ENCODE results near the gene BTBD2.

The BTBD2 gene

DNA sequence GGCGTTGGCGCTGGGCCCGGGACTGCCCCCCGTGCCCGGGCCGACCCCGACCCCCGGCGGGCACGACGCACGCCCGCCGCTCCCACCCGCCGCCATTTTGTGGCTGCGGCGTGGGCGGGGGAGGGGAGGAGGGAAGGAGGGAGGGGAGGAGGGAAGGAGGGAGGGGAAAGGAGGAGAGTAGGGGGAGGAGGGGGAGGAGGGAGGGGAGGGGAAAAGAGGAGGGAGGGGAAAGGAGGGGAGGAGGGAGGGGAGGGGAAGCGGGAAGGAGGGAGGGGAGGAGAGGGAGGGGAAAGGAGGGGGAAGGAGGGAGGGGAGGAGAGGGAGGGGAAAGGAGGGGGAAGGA lies at the start of gene BTBD2:
BTBD2 (minus strand) TSS at position 107 of the 343 bp plus-strand sequence; CDS start at position 96, 11 bp downstream.
- no peaks in the 10 kb centered on the region for H3K9me3 ChIP-seq (ENCODE audit: control insufficient read depth, insufficient read depth, low read length)
- H3K9ac ChIP-seq (ENCODE audit: low read depth, low read length) = peak within 1 kb of the TSS; percentile 54
- H3K4me1 ChIP-seq (ENCODE audit: insufficient read depth, low read length) = no peaks in the 10 kb centered on the region
- H3K36me3 ChIP-seq (ENCODE audit: insufficient read depth, low read length) = no peaks in the 10 kb centered on the region

DNA sequence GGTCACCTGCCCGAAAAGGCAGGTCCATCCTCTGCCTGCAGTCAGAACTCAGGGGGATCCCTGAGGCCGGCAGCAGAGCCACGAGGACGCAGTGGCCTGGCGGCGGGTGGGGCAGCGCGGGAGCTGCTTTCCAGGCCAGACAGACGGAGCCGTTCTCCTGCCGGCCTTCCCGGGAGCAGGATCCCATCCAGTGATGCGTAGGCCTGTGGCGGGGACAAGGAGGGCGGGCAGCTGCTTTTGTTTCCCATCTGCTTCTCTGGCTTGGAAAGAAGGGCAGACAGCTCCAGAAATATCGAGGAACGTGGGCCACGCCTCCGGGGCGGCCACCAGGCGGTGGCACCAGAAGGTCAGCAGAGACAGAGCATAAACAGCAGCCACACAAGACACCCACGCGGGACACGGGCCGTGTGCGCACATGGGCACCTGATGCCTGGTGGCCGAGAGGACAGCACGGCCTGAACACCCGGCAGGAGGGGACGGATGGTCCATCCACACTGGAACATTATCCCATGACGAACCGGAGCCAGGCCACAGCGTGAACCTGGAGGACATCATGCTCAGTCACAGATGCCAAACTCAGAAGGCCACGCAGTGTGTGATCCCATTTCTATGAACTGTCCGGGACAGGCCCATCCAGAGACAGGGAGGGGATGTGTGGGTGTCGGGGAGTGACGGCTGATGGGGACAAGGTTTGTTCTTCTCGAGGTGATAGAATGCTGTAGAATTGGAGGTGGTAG lies 49.4 kb upstream of the BTBD2 start:
- Histone ChIP-seq H3K36me3 (ENCODE audit: insufficient read depth, low read length) (no peaks in the 10 kb centered on the region), H3K4me1 (ENCODE audit: insufficient read depth, low read length) (peaks cover 6% of the 10 kb centered on the region; the same call in 1 of the 2 replicates), H3K9ac (ENCODE audit: low read depth, low read length) (no peak overlapping the region), H3K9me3 (ENCODE audit: control insufficient read depth, insufficient read depth, low read length) (no peaks in the 10 kb centered on the region)

GRCh38 chr19:2064395-2064787 lies 48.9 kb upstream of the BTBD2 start:
- H3K9ac ChIP-seq (ENCODE audit: low read depth, low read length) = no peak overlapping the region
- no peaks in the 10 kb centered on the region for H3K36me3 ChIP-seq (ENCODE audit: insufficient read depth, low read length)
- peaks cover 11% of the 10 kb centered on the region; the same call in 1 of the 2 replicates for H3K4me1 ChIP-seq (ENCODE audit: insufficient read depth, low read length)
- no peaks in the 10 kb centered on the region for H3K9me3 ChIP-seq (ENCODE audit: control insufficient read depth, insufficient read depth, low read length)

DNA sequence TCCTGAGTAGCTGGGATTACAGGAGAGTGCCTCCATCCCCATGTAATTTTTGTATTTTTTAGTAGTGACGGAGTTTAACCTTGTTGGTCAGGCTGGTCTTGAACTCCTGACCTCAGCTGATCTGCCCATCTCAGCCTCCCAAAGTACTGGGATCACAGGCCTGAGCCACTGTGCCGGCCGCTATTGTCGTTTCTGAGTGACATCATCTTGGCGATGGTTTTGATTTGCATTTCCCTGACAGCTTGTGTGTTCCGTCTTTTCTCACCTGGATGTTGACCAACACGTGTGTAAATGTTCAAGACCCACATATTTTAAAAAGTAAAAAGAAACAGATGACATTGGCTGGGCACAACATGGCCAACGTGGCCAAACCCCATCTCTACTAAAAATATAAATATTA lies 48.3 kb upstream of the BTBD2 start:
- Histone ChIP-seq H3K9me3 (ENCODE audit: control insufficient read depth, insufficient read depth, low read length) (no peaks in the 10 kb centered on the region), H3K36me3 (ENCODE audit: insufficient read depth, low read length) (no peaks in the 10 kb centered on the region), H3K4me1 (ENCODE audit: insufficient read depth, low read length) (peaks cover 17% of the 10 kb centered on the region; the same call in 1 of the 2 replicates), H3K9ac (ENCODE audit: low read depth, low read length) (no peak overlapping the region)

- Histone ChIP-seq H3K36me3 (ENCODE audit: insufficient read depth, low read length) (no peaks in the 10 kb centered on the region), H3K9me3 (ENCODE audit: control insufficient read depth, insufficient read depth, low read length) (no peaks in the 10 kb centered on the region), H3K4me1 (ENCODE audit: insufficient read depth, low read length) (peaks cover 26% of the 10 kb centered on the region; the same call in 1 of the 2 replicates), H3K9ac (ENCODE audit: low read depth, low read length) (no peak overlapping the region)
Observed at GRCh38 chr19:2062770-2063169, 47.3 kb upstream of the BTBD2 start.

DNA sequence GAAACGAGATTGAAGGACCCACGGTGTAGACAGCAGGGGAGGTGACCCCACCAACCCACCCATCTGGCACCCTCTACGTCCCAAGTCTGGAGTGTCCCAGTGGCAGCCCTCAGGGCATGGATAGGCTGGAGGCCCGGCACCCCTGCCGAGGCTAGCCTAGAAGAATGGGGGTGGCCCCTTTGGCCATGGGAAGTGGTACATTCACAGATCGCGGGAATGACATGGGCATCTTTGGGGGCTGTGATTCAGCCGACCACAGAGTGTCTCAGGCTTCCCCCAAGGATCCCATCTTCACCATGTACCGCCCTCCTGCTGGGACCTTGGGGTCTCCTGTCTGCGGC lies 46.8 kb upstream of the BTBD2 start:
- H3K36me3 ChIP-seq (ENCODE audit: insufficient read depth, low read length) = no peaks in the 10 kb centered on the region
- peaks cover 26% of the 10 kb centered on the region; the same call in 1 of the 2 replicates for H3K4me1 ChIP-seq (ENCODE audit: insufficient read depth, low read length)
- peak overlapping the region; percentile 76 for H3K9ac ChIP-seq (ENCODE audit: low read depth, low read length)

DNA sequence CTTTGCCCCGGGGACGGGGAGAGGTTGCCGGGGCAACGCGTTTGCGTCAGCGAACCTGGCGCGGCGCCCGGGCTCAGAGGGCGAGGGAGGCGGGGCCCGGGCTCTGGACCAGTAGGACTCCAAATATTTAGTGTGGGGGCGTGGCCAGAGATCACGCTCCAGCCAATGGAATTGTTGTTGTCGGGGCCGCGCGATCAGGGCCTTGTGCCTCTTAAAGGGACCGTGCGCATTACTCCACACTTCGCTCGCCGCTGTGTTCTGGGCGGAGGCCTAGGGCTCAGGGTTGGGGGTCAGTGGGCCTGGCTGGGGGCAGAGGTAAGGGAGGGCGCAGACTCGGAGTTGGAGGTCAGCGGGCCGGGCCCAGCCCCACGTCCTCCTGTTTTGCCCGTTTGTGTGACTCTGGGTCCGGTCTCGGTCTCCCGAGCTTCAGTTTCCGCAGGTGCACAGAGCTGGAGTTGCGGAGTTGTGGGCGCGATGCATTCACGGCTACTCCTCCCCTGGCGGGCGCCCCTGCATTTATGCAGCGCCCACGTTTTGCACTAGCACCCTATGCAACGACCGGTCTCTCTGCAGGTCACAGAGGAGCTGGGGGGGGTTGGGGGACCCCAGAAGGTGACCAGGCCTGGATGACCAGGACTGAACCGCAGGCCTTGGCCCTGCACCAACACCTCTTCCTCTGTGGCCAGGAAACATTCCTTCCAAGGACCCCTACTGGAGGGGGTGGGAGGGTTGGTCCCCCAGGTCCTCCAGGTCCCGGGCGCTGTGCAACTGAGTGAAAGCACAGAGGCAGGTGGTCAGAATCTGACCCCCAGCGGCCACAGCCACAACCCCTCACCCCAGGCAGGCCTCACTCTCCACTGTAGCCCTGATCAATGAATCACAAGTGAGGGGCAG lies 46.2 kb upstream of the BTBD2 start:
- Histone ChIP-seq H3K36me3 (ENCODE audit: insufficient read depth, low read length) (no peaks in the 10 kb centered on the region), H3K9ac (ENCODE audit: low read depth, low read length) (peak overlapping the region; percentile 76), H3K4me1 (ENCODE audit: insufficient read depth, low read length) (peaks cover 28% of the 10 kb centered on the region; the same call in 1 of the 2 replicates)

More for the DNA sequence above, 46.8 kb upstream of the BTBD2 start:
- no peaks in the 10 kb centered on the region for H3K9me3 ChIP-seq (ENCODE audit: control insufficient read depth, insufficient read depth, low read length)

DNA sequence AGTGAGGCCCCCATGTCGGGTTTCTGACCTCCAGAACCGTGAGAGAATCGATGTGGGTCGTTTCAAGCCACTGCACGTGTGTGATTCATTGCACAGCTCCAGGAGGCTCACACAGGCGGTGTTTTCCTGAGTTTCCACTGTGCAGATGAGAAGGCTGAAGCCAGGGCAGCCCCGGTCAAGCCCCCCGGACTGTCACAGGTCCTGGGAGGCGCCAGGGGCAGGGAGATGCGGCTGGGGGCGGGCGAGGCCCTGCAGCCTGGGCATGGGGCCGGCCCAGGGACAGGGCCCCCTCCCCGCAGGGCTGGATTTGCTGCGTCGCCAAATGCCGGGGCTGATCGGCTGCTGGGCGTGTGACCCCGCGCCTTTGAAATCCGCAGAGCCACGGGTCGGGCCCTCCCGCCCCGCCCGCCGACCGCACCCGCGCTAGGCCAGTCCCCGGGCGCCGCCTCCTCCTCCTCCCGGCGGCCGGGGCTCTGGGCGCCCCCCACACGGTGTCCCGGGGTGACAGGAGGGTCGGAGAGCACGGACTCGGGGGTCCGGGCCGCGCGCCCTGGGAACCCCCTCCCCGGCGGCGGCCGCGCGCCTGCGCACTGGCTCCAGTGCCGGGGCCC lies 45.5 kb upstream of the BTBD2 start:
- Histone ChIP-seq H3K9me3 (ENCODE audit: control insufficient read depth, insufficient read depth, low read length) (no peaks in the 10 kb centered on the region), H3K4me1 (ENCODE audit: insufficient read depth, low read length) (peaks cover 32% of the 10 kb centered on the region; the same call in 1 of the 2 replicates), H3K36me3 (ENCODE audit: insufficient read depth, low read length) (no peaks in the 10 kb centered on the region), H3K9ac (ENCODE audit: low read depth, low read length) (peak overlapping the region; percentile 65)

More for the DNA sequence above, 46.2 kb upstream of the BTBD2 start:
- no peaks in the 10 kb centered on the region for H3K9me3 ChIP-seq (ENCODE audit: control insufficient read depth, insufficient read depth, low read length)

GRCh38 chr19:2059422-2060201 lies 44.1 kb upstream of the BTBD2 start:
- H3K36me3 ChIP-seq (ENCODE audit: insufficient read depth, low read length) = no peaks in the 10 kb centered on the region
- H3K9me3 ChIP-seq (ENCODE audit: control insufficient read depth, insufficient read depth, low read length) = no peaks in the 10 kb centered on the region
- H3K4me1 ChIP-seq (ENCODE audit: insufficient read depth, low read length) = peaks cover 32% of the 10 kb centered on the region; the same call in 1 of the 2 replicates
- H3K9ac ChIP-seq (ENCODE audit: low read depth, low read length) = peak overlapping the region; percentile 65; the same call in 1 of the 2 replicates

DNA sequence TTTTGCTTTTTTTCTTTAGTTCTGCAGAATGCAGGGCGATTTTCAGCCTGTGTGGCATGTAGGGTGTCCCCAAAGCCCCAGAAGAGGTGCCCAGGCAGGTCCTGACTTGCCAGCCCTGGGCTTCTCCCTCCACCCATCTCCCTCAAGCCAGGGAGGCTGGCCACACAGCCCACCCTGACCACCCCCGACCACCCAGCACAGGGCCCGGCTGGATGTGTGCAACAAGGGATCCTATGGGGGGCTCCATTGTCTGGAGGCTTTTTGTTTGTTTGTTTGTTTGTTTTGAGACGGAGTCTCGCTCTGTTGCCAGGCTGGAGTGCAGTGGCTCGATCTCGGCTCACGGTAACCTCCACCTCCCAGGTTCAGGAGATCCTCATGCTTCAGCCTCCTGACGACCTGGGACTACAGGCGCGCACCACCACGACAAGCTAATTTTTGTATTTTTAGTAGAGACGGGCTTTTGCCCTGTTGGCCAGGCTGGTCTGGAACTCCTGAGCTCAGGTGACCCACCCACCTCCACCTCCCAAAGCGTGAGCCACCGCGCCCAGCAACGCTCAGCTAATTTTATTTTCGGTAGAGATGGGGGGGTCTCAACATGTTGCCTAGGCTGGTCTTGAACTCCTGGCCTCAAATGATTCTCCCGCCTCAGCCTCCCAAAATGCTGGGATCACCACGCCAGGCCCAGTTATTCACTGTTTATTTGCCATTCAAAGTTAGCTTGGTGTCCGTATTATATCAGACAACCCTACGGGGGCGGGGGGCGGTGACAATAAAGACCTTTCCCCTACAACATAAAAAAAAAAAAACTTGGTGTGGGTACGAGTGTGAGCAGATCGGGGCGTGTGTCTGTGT lies 43.3 kb upstream of the BTBD2 start:
- H3K9ac ChIP-seq (ENCODE audit: low read depth, low read length) = 0 out of 2 replicates have a peak overlapping the region, but pooled peaks have one; percentile 65
- no peaks in the 10 kb centered on the region for H3K36me3 ChIP-seq (ENCODE audit: insufficient read depth, low read length)
- peaks cover 32% of the 10 kb centered on the region; the same call in 1 of the 2 replicates for H3K4me1 ChIP-seq (ENCODE audit: insufficient read depth, low read length)
- no peaks in the 10 kb centered on the region for H3K9me3 ChIP-seq (ENCODE audit: control insufficient read depth, insufficient read depth, low read length)

DNA sequence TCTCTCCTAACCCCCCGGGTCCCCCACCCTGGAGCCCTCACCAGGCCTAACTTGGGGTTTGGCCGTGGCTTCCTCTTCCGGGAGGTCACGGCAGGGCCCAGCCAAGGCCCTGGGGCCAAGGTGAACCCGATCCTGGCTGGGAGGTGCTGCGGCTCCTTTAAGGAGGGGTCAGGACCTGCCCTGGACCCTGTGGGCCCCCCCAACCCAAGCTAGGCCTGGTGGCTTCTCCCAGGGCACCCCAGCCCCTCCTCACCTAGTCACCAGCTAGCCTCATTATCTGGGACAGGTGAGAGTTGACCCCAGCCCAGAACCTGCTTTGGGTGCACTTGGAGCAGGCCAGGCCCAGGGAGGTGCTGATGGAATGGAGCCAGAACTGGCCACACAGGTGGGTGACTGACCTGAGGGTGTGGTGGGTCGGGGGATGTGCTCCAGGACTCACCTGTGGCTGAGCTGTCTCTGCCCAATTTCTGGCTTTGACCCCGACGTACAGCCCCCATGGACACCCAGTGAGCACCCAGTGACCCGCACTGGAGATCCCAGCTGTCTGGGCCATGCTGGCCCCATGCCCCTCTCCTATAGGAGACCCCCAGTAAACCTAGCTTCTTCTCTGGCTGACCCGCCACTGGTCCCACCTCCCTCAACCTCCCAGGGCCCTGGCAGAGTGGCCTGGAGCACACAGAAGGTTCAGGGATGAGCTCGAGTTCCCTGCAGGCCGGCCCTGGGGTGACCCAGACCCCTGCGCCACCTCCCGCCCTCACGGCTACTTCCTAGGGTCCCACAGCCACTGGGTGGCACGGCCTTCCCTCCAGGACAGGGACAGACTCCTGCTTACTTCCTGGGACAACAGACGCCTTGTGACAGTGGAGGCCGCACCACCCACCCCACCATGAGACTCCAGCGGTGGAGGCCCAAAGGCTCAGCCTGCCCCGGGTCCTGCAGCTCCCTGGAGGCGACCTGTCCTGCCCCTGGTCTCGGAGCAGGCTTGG lies 42.3 kb upstream of the BTBD2 start:
- Histone ChIP-seq H3K9ac (ENCODE audit: low read depth, low read length) (no peak overlapping the region), H3K36me3 (ENCODE audit: insufficient read depth, low read length) (no peaks in the 10 kb centered on the region), H3K4me1 (ENCODE audit: insufficient read depth, low read length) (peaks cover 32% of the 10 kb centered on the region; the same call in 1 of the 2 replicates), H3K9me3 (ENCODE audit: control insufficient read depth, insufficient read depth, low read length) (no peaks in the 10 kb centered on the region)

DNA sequence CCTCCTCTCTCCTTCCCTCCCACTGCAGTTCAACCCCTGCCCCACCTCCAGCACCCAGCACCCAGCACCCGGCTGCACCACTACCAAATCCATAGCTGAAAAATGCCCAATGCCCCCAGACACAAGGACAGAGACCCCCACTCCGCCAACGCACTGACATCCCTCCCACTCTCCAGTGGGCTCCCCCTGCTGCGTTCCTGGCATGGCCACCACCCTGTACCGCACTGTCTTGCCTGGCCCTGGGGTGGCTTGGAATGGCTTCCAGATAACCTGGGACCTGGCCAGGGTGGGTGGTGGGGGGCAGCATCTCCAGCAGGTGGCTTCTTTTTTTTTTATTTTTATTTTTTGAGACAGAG lies 41.3 kb upstream of the BTBD2 start:
- Histone ChIP-seq H3K9me3 (ENCODE audit: control insufficient read depth, insufficient read depth, low read length) (no peaks in the 10 kb centered on the region), H3K36me3 (ENCODE audit: insufficient read depth, low read length) (no peaks in the 10 kb centered on the region), H3K9ac (ENCODE audit: low read depth, low read length) (no peak overlapping the region), H3K4me1 (ENCODE audit: insufficient read depth, low read length) (peaks cover 34% of the 10 kb centered on the region; the same call in 1 of the 2 replicates)

Data from ES-I3 (cell line).